ENCODE data around the gene SUCLG1.

SUCLG1 gene

GRCh38 chr2:84491741-84492140 is 32.7 kb upstream of the SUCLG1 start:
- TF ChIP-seq CTCF (IDR thresholded peaks at IDR 0.05; ENCODE audit: low read depth, low read length), result no peak
- no peak for TF ChIP-seq EZH2phosphoT487 (IDR thresholded peaks at IDR 0.05; ENCODE audit: low read depth)
- Histone ChIP-seq H3K9me3 (ENCODE audit: insufficient read depth, low read length) (no peaks in the 10 kb centered on the region), H3K27me3 (ENCODE audit: low read depth, low read length) (no peaks in the 10 kb centered on the region), H4K20me1 (ENCODE audit: insufficient read depth, low read length) (no peaks in the 10 kb centered on the region), H3K4me3 (ENCODE audit: low read length) (no peak overlapping the region), H3K27ac (ENCODE audit: low read length) (no peak overlapping the region), H3K4me1 (ENCODE audit: low read length) (peaks cover 24% of the 10 kb centered on the region), H3K9ac (ENCODE audit: low read length) (no peak overlapping the region), H3K36me3 (replicated peaks; ENCODE audit: low read depth, low read length) (no peaks in the 10 kb centered on the region), H3K79me2 (ENCODE audit: low read length) (no peaks in the 10 kb centered on the region), H3K4me2 (ENCODE audit: low read length) (no peak overlapping the region), H2AFZ (ENCODE audit: low read depth, low read length) (no peak overlapping the region)

- Histone ChIP-seq H2AFZ (ENCODE audit: low read depth, low read length) (no peak overlapping the region), H3K4me1 (ENCODE audit: low read length) (peaks cover 23% of the 10 kb centered on the region)
- TF ChIP-seq EZH2phosphoT487 (IDR thresholded peaks at IDR 0.05; ENCODE audit: low read depth) (no peak), CTCF (IDR thresholded peaks at IDR 0.05; ENCODE audit: low read depth, low read length) (no peak)
Measured at GRCh38 chr2:84491256-84491655, 32.2 kb upstream of the SUCLG1 start.

GRCh38 chr2:84487298-84487996 is 28.4 kb upstream of the SUCLG1 start:
- H3K36me3 ChIP-seq (replicated peaks; ENCODE audit: low read depth, low read length), result no peaks in the 10 kb centered on the region
- H3K4me2 ChIP-seq (ENCODE audit: low read length), result no peak overlapping the region
- H3K9ac ChIP-seq (ENCODE audit: low read length), result no peak overlapping the region
- H3K79me2 ChIP-seq (ENCODE audit: low read length), result no peaks in the 10 kb centered on the region
- no peak overlapping the region for H3K27ac ChIP-seq (ENCODE audit: low read length)
- no peaks in the 10 kb centered on the region for H3K4me1 ChIP-seq (ENCODE audit: low read length)
- H3K4me3 ChIP-seq (ENCODE audit: low read length), result no peak overlapping the region
- H2AFZ ChIP-seq (ENCODE audit: low read depth, low read length), result no peak overlapping the region
- no peaks in the 10 kb centered on the region for H3K27me3 ChIP-seq (ENCODE audit: low read depth, low read length)
- TF ChIP-seq EZH2phosphoT487 (IDR thresholded peaks at IDR 0.05; ENCODE audit: low read depth) (no peak), CTCF (IDR thresholded peaks at IDR 0.05; ENCODE audit: low read depth, low read length) (no peak)
- H3K9me3 ChIP-seq (ENCODE audit: insufficient read depth, low read length), result no peaks in the 10 kb centered on the region
- no peaks in the 10 kb centered on the region for H4K20me1 ChIP-seq (ENCODE audit: insufficient read depth, low read length)

More at GRCh38 chr2:84491256-84491655, 32.2 kb upstream of the SUCLG1 start:
- Histone ChIP-seq H3K27me3 (ENCODE audit: low read depth, low read length) (no peaks in the 10 kb centered on the region), H3K4me3 (ENCODE audit: low read length) (no peak overlapping the region), H3K79me2 (ENCODE audit: low read length) (no peaks in the 10 kb centered on the region), H3K27ac (ENCODE audit: low read length) (no peak overlapping the region), H3K36me3 (replicated peaks; ENCODE audit: low read depth, low read length) (no peaks in the 10 kb centered on the region), H4K20me1 (ENCODE audit: insufficient read depth, low read length) (no peaks in the 10 kb centered on the region), H3K9me3 (ENCODE audit: insufficient read depth, low read length) (no peaks in the 10 kb centered on the region), H3K9ac (ENCODE audit: low read length) (no peak overlapping the region), H3K4me2 (ENCODE audit: low read length) (no peak overlapping the region)

GRCh38 chr2:84486441-84487115 is 27.5 kb upstream of the SUCLG1 start:
- Histone ChIP-seq H3K36me3 (replicated peaks; ENCODE audit: low read depth, low read length) (no peaks in the 10 kb centered on the region), H3K9ac (ENCODE audit: low read length) (no peak overlapping the region), H2AFZ (ENCODE audit: low read depth, low read length) (no peak overlapping the region), H3K4me3 (ENCODE audit: low read length) (no peak overlapping the region), H4K20me1 (ENCODE audit: insufficient read depth, low read length) (no peaks in the 10 kb centered on the region), H3K27me3 (ENCODE audit: low read depth, low read length) (no peaks in the 10 kb centered on the region), H3K79me2 (ENCODE audit: low read length) (no peaks in the 10 kb centered on the region), H3K4me2 (ENCODE audit: low read length) (no peak overlapping the region), H3K27ac (ENCODE audit: low read length) (no peak overlapping the region), H3K9me3 (ENCODE audit: insufficient read depth, low read length) (no peaks in the 10 kb centered on the region), H3K4me1 (ENCODE audit: low read length) (no peaks in the 10 kb centered on the region)
- TF ChIP-seq EZH2phosphoT487 (IDR thresholded peaks at IDR 0.05; ENCODE audit: low read depth) (no peak), CTCF (IDR thresholded peaks at IDR 0.05; ENCODE audit: low read depth, low read length) (no peak)
